Measurements from ENCODE around the gene IZUMO1.
"Not testable (repeated sequence)": the region's sequence is repeated elsewhere in the genome, so short reads cannot be mapped to it uniquely, and the experiment has no call there.

Gene IZUMO1

GRCh38 chr19:48713041-48713863 lies 33.5 kb downstream of the IZUMO1 start:
- peak; percentile 66 for DNase-seq (ENCODE audit: low spot score)

GRCh38 chr19:48711106-48711662 lies 35.5 kb downstream of the IZUMO1 start:
- DNase-seq (ENCODE audit: low spot score): no peak

DNA sequence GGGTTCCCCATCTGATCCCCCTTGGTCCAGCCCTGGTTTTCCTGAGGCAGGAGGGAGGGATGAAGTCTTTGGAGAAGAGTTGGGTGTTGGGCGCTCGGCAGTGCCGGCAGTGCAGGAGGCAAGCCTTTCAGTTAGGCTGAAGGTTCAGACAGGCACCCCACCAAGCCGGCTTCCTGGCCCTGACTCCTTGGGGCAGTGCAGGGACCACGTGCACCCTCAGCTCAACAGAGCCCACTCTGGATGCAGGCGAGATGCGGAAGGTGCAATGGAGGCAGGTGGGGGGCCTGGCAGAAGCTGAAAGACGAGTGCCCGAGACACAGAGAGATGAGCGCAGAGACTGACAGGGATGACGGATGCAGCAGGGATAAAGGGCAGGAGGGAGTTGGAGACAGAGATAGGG lies 38.2 kb downstream of the IZUMO1 start:
- no peak for DNase-seq (ENCODE audit: low spot score)

GRCh38 chr19:48705431-48705830 lies 41.3 kb downstream of the IZUMO1 start:
- DNase-seq (ENCODE audit: low spot score): no peak

DNA sequence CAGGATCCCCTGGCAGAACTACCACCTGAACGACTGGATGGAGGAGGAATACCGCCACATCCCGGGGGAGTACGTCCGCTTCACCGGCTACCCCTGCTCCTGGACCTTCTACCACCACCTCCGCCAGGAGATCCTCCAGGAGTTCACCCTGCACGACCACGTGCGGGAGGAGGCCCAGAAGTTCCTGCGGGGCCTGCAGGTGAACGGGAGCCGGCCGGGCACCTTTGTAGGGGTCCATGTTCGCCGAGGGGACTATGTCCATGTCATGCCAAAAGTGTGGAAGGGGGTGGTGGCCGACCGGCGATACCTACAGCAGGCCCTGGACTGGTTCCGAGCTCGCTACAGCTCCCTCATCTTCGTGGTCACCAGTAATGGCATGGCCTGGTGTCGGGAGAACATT lies 43.4 kb downstream of the IZUMO1 start:
- no peak for DNase-seq (ENCODE audit: low spot score)

DNA sequence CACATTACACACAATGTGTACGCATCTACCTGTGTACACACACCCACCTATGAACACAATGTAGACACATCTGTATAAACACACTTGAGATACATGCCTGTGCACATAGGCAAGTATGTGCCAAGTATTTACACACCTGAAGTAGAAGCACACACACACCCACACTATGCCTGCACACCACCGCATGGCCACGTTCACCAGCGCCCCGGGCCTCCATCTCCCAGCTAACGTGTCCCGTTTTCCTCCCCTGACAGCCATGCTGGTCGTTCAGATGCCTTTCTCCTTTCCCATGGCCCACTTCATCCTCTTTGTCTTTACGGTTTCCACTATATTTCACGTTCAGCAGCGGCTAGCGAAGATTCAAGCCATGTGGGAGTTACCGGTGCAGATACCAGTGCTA lies 44.0 kb downstream of the IZUMO1 start:
- DNase-seq (ENCODE audit: low spot score): no peak

GRCh38 chr19:48698046-48698445 lies 48.7 kb downstream of the IZUMO1 start:
- no peak for DNase-seq (ENCODE audit: low spot score)

- DNase-seq (ENCODE audit: low spot score): no peak
These were observed 50.2 kb downstream of the IZUMO1 start for GRCh38 chr19:48696353-48697010.

DNA sequence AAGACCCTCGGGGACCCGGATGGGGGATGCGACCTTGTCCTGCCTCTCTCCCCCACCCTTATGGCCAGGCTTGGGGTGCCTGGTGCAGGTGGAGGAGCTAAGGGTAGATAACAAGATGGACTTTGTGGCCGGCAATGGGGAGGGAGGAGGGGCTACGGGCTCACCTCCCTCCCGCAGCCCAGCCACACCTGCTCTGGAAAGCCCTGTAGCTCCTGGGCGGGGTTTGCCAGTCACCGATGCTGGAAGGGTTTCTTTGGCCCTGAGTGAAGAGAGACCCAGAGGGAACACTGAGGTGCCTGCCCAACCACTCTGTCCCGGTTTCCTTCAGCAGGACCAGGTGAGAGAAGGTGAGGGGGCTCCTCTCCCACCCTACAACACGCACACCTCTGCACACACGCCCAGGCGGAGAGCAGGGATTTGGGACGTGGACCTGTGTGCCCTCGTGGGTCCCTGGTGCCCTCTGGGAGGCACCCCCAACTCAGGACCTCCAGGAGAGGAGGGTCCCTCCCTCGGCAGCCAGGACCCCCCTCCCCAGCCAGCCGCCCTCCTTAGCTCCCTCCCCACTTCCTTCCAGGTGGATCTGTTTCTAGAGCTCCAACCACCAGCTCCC lies 50.9 kb downstream of the IZUMO1 start, which contains the start of gene FUT2:
Gene FUT2 (plus strand): TSS at position 229 of the 610 bp plus-strand sequence. CDS start 6,986 bp downstream, outside the sequence.
- no peak for DNase-seq (ENCODE audit: low spot score)

- not testable (repeated sequence) for DNase-seq (ENCODE audit: low spot score)
These were observed 53.1 kb downstream of the IZUMO1 start for GRCh38 chr19:48693629-48694028.
